Ramos (cell line): Measurements from ENCODE around the gene LIX1L.
"Not testable (repeated sequence)": the region's sequence is repeated elsewhere in the genome, so short reads cannot be mapped to it uniquely, and the experiment has no call there.

ENCODE experiments used
- in situ Hi-C: fragments of 300-500 bp; cut with MboI; formaldehyde crosslinking; loops from one replicate; pipeline ENCODE4 v1.14.3; 2022; ENCODE audit warnings: low sequenced_read_pairs; ENCODE audit not compliant: unreplicated experiment

Gene LIX1L

GRCh38 chr1:145944532-145944931 is 13.3 kb downstream of the LIX1L start:
- in situ Hi-C loops: no loop called here

GRCh38 chr1:145942871-145943270 is 14.9 kb downstream of the LIX1L start:
- in situ Hi-C loops: no loop called here

GRCh38 chr1:145942405-145942804 is 15.4 kb downstream of the LIX1L start:
- in situ Hi-C loops: no loop called here

- in situ Hi-C loops: no loop called here
Measured at GRCh38 chr1:145937436-145937835, 20.4 kb downstream of the LIX1L start.

- in situ Hi-C loops: no loop called here
Measured at GRCh38 chr1:145936247-145936646, 21.6 kb downstream of the LIX1L start.

GRCh38 chr1:145935708-145936107 is 22.1 kb downstream of the LIX1L start:
- in situ Hi-C loops: no loop called here

GRCh38 chr1:145932522-145933009 is 25.3 kb downstream of the LIX1L start:
- in situ Hi-C loops: not testable (repeated sequence)

- in situ Hi-C loops: no loop called here
Measured at GRCh38 chr1:145927916-145928643, 29.7 kb downstream of the LIX1L start.

GRCh38 chr1:145927063-145927886 is 30.5 kb downstream of the LIX1L start, which contains the start of gene RBM8A:
RBM8A (minus strand) TSS chr1:145927484; CDS start chr1:145927426, 58 bp downstream.
- in situ Hi-C loops: no loop called here

- in situ Hi-C loops: no loop called here
Measured at GRCh38 chr1:145926686-145927062, 31.1 kb downstream of the LIX1L start.

- in situ Hi-C loops: no loop called here
Measured at GRCh38 chr1:145922266-145922665, 35.6 kb downstream of the LIX1L start.

- in situ Hi-C loops: not testable (repeated sequence)
Measured at GRCh38 chr1:145920297-145920696, 37.5 kb downstream of the LIX1L start.

GRCh38 chr1:145918992-145919939 is 38.6 kb downstream of the LIX1L start:
- in situ Hi-C loops: no loop called here

GRCh38 chr1:145918144-145918991 is 39.4 kb downstream of the LIX1L start, which contains the start of gene PEX11B:
PEX11B (minus strand) TSS chr1:145918717; CDS start chr1:145918688, 29 bp downstream.
- in situ Hi-C loops: no loop called here

- in situ Hi-C loops: no loop called here
Measured at GRCh38 chr1:145917595-145917994, 40.2 kb downstream of the LIX1L start.

- in situ Hi-C loops: no loop called here
Measured at GRCh38 chr1:145916745-145917144, 41.1 kb downstream of the LIX1L start.

- in situ Hi-C loops: no loop called here
Measured at GRCh38 chr1:145912128-145912641, 45.6 kb downstream of the LIX1L start.

- in situ Hi-C loops: no loop called here
Measured at GRCh38 chr1:145908653-145909052, 49.2 kb downstream of the LIX1L start.
